DND-41 (cell line): ENCODE results near the gene NANOS2.
A peak's percentile ranks its signal among the peaks of the same experiment; 100 is the strongest.

ENCODE experiments used
- ATAC-seq: fragments of 200-7000 bp; cut with Tn5 transposase; 3 replicates; pipeline ENCODE4 v1.9.1; 2021; ENCODE audit warnings: low read depth; ENCODE audit not compliant: insufficient read depth
- DNase-seq: peaks from one replicate; pipeline ENCODE4 v3.0.0-alpha.2; 2020
- H2AFZ ChIP-seq: 2 replicates; pipeline ENCODE4 v1.6.0; 2012; ENCODE audit warnings: low read depth, low read length
- H3K27ac ChIP-seq: 2 replicates; pipeline ENCODE4 v1.5.1; 2012; ENCODE audit warnings: low read length, inconsistent platforms
- H3K27me3 ChIP-seq: fragments of 200-600 bp; sonication (generic); 2 replicates; pipeline ENCODE4 v1.6.0; 2012; ENCODE audit warnings: low read length, mild to moderate bottlenecking, inconsistent platforms; ENCODE audit not compliant: insufficient read depth, poor library complexity
- H3K36me3 ChIP-seq: 2 replicates; pipeline ENCODE4 v1.5.1; 2012; ENCODE audit warnings: low read length, inconsistent platforms; ENCODE audit not compliant: insufficient read depth
- H3K4me1 ChIP-seq: 2 replicates; pipeline ENCODE4 v1.5.1; 2012; ENCODE audit warnings: mild to moderate bottlenecking, low read length; ENCODE audit not compliant: insufficient read depth
- H3K4me2 ChIP-seq: 2 replicates; pipeline ENCODE4 v1.6.0; 2012; ENCODE audit warnings: mild to moderate bottlenecking, moderate library complexity, low read length, inconsistent platforms; ENCODE audit not compliant: insufficient read depth
- H3K4me3 ChIP-seq, 2 experiments: fragments of 200-600 bp in 1 of 2; shearing (Covaris generic) in 1 of 2; 2 replicates each; pipeline ENCODE4 v1.5.1; 2012 to 2016; ENCODE audit warnings: inconsistent platforms in 2 of 2, low read length in 2 of 2, mild to moderate bottlenecking in 2 of 2, low read depth in 1 of 2, moderate library complexity in 1 of 2
- H3K79me2 ChIP-seq: 2 replicates; pipeline ENCODE4 v1.6.0; 2012; ENCODE audit warnings: low read length, inconsistent platforms; ENCODE audit not compliant: insufficient read depth
- H3K9ac ChIP-seq: 2 replicates; pipeline ENCODE4 v1.6.0; 2012; ENCODE audit warnings: low read depth, mild to moderate bottlenecking, inconsistent platforms, low read length, moderate library complexity
- H3K9me3 ChIP-seq: 2 replicates; pipeline ENCODE4 v1.5.1; 2012; ENCODE audit warnings: low read length, moderate library complexity, mild to moderate bottlenecking, inconsistent platforms; ENCODE audit not compliant: insufficient read depth, severe bottlenecking
- H4K20me1 ChIP-seq: 2 replicates; pipeline ENCODE4 v1.6.0; 2012; ENCODE audit warnings: low read length; ENCODE audit not compliant: insufficient read depth
- EZH2 ChIP-seq: IDR thresholded peaks from 3 replicates; pipeline ENCODE4 v1.6.1; 2012; ENCODE audit warnings: borderline replicate concordance, low read depth, mild to moderate bottlenecking, moderate library complexity, low read length, inconsistent platforms; ENCODE audit not compliant: severe bottlenecking
- TF ChIP-seq, protein P1 (sequence below): IDR thresholded peaks from 2 replicates; pipeline ENCODE4 v1.5.1; 2012; ENCODE audit warnings: borderline replicate concordance, low read length, moderate library complexity, mild to moderate bottlenecking; ENCODE audit not compliant: poor library complexity, severe bottlenecking; ENCODE audit errors: extremely low read depth

Gene NANOS2

DNA sequence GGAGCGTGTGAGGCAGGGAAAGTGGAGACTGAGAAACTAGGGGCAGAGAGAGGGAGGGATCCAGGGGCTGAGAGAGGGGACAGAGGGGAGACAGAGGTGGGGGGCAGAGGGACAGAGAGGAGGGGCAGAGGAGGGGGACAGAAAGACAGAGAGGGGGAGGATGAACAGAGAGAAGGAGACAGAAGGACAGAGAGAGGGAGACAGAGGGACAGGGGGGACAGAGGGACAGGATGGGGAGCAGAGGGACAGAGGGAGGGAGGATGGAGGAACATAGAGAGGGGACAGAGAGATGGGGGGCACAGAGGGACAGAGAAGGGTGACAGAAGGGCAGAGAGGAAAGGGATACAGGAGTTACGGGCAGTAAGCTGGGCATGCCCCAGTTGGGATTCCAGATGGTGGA is 14.7 kb upstream of the NANOS2 start:
- no peaks in the 10 kb centered on the region for H3K9me3 ChIP-seq
- no peak overlapping the region for H3K4me2 ChIP-seq
- H3K27me3 ChIP-seq: no peaks in the 10 kb centered on the region
- H3K4me3 ChIP-seq: no peak overlapping the region
- H3K79me2 ChIP-seq: no peaks in the 10 kb centered on the region
- H3K9ac ChIP-seq: peak overlapping the region; percentile 17; the same call in 1 of the 2 replicates
- no peak overlapping the region for H3K27ac ChIP-seq
- H4K20me1 ChIP-seq: no peaks in the 10 kb centered on the region
- DNase-seq (no peak), ATAC-seq (no peak)
- H3K36me3 ChIP-seq: no peaks in the 10 kb centered on the region
- H2AFZ ChIP-seq: no peak overlapping the region; the same call in 1 of the 2 replicates
- TF ChIP-seq EZH2: no peak
- peaks cover 23% of the 10 kb centered on the region for H3K4me1 ChIP-seq

DNA sequence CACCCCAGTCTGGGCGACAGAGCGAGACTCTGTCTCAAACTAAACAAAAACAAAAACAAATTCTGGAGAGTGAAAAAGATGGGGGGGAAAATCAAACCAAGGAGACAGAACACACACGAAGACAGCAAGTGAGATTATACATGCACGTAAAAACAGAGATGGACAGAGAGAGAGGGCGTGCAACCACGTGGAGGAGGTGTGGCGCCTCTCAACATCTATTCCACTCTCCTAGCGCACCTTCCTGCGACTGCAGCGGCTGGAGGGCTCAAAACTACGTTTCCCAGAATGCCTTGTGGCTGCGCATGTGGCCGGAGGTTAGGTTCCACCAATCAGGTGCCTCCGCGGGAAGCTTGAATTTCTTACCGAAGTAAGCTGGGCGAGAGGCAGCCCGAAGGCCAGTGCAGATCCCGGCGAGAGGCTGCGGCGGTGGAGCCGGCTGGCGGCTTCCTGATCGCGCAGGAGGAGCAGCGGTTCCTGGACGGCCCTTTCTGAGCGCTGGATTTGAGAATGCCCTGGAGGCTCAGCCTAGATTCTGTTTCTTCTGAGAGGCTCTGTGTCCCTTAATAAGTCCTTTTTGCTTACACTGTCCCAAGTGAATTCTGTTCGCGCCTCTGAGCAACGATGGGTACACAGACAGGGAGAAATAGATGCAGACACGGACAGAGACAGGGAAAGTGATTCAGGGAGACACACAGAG is 13.1 kb upstream of the NANOS2 start:
- Histone ChIP-seq H3K79me2 (no peaks in the 10 kb centered on the region), H3K36me3 (no peaks in the 10 kb centered on the region), H3K27ac (peak overlapping the region; percentile 87), H2AFZ (peak overlapping the region; percentile 85), H4K20me1 (no peaks in the 10 kb centered on the region), H3K9me3 (no peaks in the 10 kb centered on the region), H3K9ac (peak overlapping the region; percentile 84), H3K4me3 (peak overlapping the region; percentile 51 to 57; a peak in 3 of 4 replicates), H3K4me2 (peak overlapping the region; percentile 72), H3K4me1 (peaks cover 23% of the 10 kb centered on the region), H3K27me3 (no peaks in the 10 kb centered on the region)
- ATAC-seq (peak; percentile 98), DNase-seq (peak; percentile 94)
- no peak for TF ChIP-seq EZH2
- TF ChIP-seq, protein P1, sequence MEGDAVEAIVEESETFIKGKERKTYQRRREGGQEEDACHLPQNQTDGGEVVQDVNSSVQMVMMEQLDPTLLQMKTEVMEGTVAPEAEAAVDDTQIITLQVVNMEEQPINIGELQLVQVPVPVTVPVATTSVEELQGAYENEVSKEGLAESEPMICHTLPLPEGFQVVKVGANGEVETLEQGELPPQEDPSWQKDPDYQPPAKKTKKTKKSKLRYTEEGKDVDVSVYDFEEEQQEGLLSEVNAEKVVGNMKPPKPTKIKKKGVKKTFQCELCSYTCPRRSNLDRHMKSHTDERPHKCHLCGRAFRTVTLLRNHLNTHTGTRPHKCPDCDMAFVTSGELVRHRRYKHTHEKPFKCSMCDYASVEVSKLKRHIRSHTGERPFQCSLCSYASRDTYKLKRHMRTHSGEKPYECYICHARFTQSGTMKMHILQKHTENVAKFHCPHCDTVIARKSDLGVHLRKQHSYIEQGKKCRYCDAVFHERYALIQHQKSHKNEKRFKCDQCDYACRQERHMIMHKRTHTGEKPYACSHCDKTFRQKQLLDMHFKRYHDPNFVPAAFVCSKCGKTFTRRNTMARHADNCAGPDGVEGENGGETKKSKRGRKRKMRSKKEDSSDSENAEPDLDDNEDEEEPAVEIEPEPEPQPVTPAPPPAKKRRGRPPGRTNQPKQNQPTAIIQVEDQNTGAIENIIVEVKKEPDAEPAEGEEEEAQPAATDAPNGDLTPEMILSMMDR: peak; percentile 50

DNA sequence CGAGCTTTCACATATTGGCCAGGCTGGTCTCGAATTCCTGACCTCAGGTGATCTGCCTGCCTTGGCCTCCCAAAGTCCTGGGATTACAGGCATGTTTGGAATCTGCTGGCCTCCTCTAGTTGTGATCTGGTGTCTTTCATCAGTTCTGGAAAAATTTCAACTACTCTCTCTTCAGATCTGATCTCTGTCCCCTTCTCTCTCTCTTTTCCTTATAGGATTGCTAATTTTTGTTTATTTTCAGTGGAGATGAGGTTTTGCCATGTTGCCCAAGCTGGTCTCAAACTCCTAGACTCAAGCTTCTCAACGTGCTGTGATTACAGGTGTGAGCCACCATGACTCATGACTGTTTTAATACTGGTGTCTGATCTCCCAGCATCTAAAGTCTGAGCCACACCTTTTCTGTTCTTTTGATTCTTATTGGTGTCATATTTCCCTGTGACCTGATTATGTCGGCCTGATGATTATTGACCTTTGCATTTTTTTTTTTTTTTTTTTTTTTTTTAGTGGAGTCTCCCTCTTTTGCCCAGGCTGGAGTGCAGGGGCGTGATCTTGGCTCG is 10.4 kb upstream of the NANOS2 start:
- H3K9ac ChIP-seq: no peak overlapping the region
- DNase-seq: no peak
- H3K27me3 ChIP-seq: no peaks in the 10 kb centered on the region
- H3K4me2 ChIP-seq: no peak overlapping the region
- H4K20me1 ChIP-seq: no peaks in the 10 kb centered on the region
- H3K36me3 ChIP-seq: no peaks in the 10 kb centered on the region
- H3K27ac ChIP-seq: no peak overlapping the region
- no peak overlapping the region for H3K4me3 ChIP-seq
- peaks cover 23% of the 10 kb centered on the region for H3K4me1 ChIP-seq
- H3K79me2 ChIP-seq: no peaks in the 10 kb centered on the region
- no peaks in the 10 kb centered on the region for H3K9me3 ChIP-seq
- no peak for ATAC-seq
- no peak overlapping the region for H2AFZ ChIP-seq
- TF ChIP-seq EZH2: no peak
- TF ChIP-seq, protein P1: no peak

DNA sequence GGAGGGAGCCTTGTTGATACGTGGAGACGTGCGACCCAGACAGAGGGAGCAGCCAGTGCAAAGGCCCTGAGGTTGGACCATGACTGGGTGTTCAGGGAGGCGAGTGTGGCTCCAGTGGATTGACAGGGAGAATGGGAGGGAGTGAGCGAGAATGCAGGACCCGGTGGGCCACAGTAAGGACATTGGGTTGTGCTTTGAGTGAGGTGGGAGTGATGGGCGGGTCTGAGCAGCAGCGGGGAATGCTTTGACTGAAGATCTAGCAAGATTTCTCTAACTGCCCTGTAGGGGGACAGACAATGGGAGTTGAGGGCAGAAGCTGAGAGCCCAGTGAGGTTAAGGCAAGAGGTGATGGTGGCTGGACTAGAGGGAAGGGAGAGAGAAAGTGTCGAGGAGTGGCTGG is 7.7 kb upstream of the NANOS2 start:
- H3K4me2 ChIP-seq: no peak overlapping the region
- peaks cover 23% of the 10 kb centered on the region for H3K4me1 ChIP-seq
- H4K20me1 ChIP-seq: no peaks in the 10 kb centered on the region
- H3K36me3 ChIP-seq: no peaks in the 10 kb centered on the region
- no peak for DNase-seq
- H3K9me3 ChIP-seq: no peaks in the 10 kb centered on the region
- H3K79me2 ChIP-seq: no peaks in the 10 kb centered on the region
- no peak overlapping the region for H3K4me3 ChIP-seq
- H3K9ac ChIP-seq: no peak overlapping the region
- H3K27me3 ChIP-seq: no peaks in the 10 kb centered on the region
- H3K27ac ChIP-seq: no peak overlapping the region
- no peak overlapping the region for H2AFZ ChIP-seq
- no peak for TF ChIP-seq EZH2
- TF ChIP-seq, protein P1: peak; percentile 22
- no peak for ATAC-seq
